ENCODE results near the gene CACNA1C.

Gene CACNA1C

GRCh38 chr12:2234091-2234490, 181.3 kb downstream of the CACNA1C start:
- no peaks in the 10 kb centered on the region for H3K9me3 ChIP-seq (replicated peaks; ENCODE audit: low read length)
- H3K9ac ChIP-seq (ENCODE audit: low read depth, low read length), result no peak overlapping the region
- H3K27me3 ChIP-seq (ENCODE audit: control insufficient read depth, insufficient read depth, low read length), result peaks cover 20% of the 10 kb centered on the region
- H3K4me3 ChIP-seq (ENCODE audit: low read length), result no peak overlapping the region
- no peak overlapping the region for H3K4me2 ChIP-seq (ENCODE audit: low read length)
- H3K4me1 ChIP-seq (ENCODE audit: control insufficient read depth, insufficient read depth, low read length), result peaks cover 10% of the 10 kb centered on the region
- H3K36me3 ChIP-seq (ENCODE audit: insufficient read depth, low read length), result no peaks in the 10 kb centered on the region

DNA sequence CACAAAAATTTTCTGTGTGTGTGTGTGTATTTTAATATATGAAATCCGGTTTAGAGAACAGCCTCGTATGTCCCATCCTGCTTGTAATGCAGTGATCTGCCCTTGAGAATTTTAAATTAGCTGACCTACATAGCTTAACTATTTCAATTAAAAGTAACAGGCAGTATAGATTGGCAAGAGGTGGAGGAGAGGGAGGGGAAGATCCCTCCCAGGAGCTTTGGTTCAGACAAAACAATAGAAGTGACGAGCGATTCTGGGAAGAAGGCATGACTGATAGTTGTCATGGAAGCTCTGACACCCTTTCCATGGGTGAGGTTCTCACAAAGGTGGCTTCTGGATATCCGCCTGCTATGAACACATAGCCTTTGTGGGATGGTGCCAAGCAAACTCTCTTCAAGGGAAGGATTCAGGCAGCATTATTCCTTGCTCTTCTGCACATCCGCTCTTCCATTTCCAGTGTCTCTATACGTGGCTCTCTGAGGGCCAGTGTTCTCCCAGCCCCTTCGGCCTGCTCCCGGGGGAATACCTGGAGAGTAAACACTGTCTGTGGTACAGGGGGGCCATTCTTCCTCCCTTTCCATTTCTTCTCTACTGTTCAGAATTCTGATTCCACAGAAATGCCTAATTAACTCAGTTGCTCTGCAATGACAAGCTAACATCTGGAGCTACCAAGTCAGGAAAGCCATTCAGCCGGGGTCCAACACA, 182.0 kb downstream of the CACNA1C start:
- Histone ChIP-seq H3K9ac (ENCODE audit: low read depth, low read length) (no peak overlapping the region), H3K4me3 (ENCODE audit: low read length) (no peak overlapping the region), H3K4me1 (ENCODE audit: control insufficient read depth, insufficient read depth, low read length) (peaks cover 17% of the 10 kb centered on the region), H3K36me3 (ENCODE audit: insufficient read depth, low read length) (no peaks in the 10 kb centered on the region), H3K9me3 (replicated peaks; ENCODE audit: low read length) (no peaks in the 10 kb centered on the region), H3K4me2 (ENCODE audit: low read length) (no peak overlapping the region), H3K27me3 (ENCODE audit: control insufficient read depth, insufficient read depth, low read length) (peaks cover 27% of the 10 kb centered on the region)

- Histone ChIP-seq H3K36me3 (ENCODE audit: insufficient read depth, low read length) (no peaks in the 10 kb centered on the region), H3K4me3 (ENCODE audit: low read length) (no peak overlapping the region), H3K4me1 (ENCODE audit: control insufficient read depth, insufficient read depth, low read length) (peaks cover 13% of the 10 kb centered on the region), H3K4me2 (ENCODE audit: low read length) (no peak overlapping the region), H3K9me3 (replicated peaks; ENCODE audit: low read length) (no peaks in the 10 kb centered on the region), H3K9ac (ENCODE audit: low read depth, low read length) (no peak overlapping the region), H3K27me3 (ENCODE audit: control insufficient read depth, insufficient read depth, low read length) (peaks cover 31% of the 10 kb centered on the region)
Measured at GRCh38 chr12:2236506-2237294, 183.9 kb downstream of the CACNA1C start.

GRCh38 chr12:2238111-2238510, 185.3 kb downstream of the CACNA1C start:
- H3K4me3 ChIP-seq (ENCODE audit: low read length), result no peak overlapping the region
- no peaks in the 10 kb centered on the region for H3K9me3 ChIP-seq (replicated peaks; ENCODE audit: low read length)
- H3K9ac ChIP-seq (ENCODE audit: low read depth, low read length), result no peak overlapping the region
- peaks cover 12% of the 10 kb centered on the region for H3K4me1 ChIP-seq (ENCODE audit: control insufficient read depth, insufficient read depth, low read length)
- peaks cover 31% of the 10 kb centered on the region for H3K27me3 ChIP-seq (ENCODE audit: control insufficient read depth, insufficient read depth, low read length)
- no peaks in the 10 kb centered on the region for H3K36me3 ChIP-seq (ENCODE audit: insufficient read depth, low read length)
- no peak overlapping the region for H3K4me2 ChIP-seq (ENCODE audit: low read length)

DNA sequence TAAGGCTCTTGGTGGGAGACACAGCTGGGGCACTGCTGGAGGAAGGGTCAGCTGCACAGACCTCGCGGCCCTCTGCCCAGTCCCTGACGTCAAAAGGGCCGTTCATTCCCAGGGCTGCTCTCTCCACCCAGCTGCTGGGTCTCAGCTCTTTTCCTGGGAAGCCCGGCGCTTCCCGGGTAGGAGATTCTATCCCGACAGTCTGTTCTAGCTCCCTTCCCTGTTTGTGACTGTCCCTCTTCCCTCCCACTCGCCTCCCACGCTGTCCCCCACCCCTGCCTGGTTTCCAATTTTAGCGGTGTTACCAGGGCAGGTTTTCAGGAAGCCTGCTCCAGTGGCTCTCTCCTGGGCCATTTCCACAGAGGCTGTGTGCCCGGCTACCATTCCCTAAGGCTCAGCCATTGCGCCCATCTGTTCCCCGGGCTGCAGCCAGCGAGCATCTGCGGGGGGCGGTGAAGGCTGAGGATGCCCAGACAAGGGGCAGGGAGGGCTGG, 186.6 kb downstream of the CACNA1C start:
- no peak overlapping the region for H3K9ac ChIP-seq (ENCODE audit: low read depth, low read length)
- peaks cover 31% of the 10 kb centered on the region for H3K27me3 ChIP-seq (ENCODE audit: control insufficient read depth, insufficient read depth, low read length)
- H3K4me3 ChIP-seq (ENCODE audit: low read length), result no peak overlapping the region

DNA sequence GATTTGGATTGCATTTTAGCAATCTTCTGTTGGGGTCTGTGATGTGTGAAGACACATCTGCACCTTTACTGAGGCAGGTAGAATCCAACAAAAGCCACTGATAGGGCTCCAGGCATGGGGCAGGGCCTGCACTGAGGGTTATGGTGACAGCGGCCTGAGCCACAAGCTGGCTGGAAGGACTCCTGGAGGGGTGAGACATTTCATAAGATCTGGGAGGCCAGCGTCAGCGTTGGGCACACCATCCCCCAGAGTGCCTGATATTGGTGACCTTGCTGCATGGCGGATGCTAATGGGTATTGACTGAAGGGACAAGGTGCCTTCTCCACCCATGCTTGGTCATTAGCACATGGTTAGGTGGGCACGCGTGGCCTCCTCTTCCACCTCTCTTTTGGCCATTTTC, 187.6 kb downstream of the CACNA1C start:
- H3K4me2 ChIP-seq (ENCODE audit: low read length), result no peak overlapping the region
- H3K36me3 ChIP-seq (ENCODE audit: insufficient read depth, low read length), result no peaks in the 10 kb centered on the region
- H3K9ac ChIP-seq (ENCODE audit: low read depth, low read length), result no peak overlapping the region
- no peaks in the 10 kb centered on the region for H3K9me3 ChIP-seq (replicated peaks; ENCODE audit: low read length)
- H3K27me3 ChIP-seq (ENCODE audit: control insufficient read depth, insufficient read depth, low read length), result peaks cover 31% of the 10 kb centered on the region
- peaks cover 24% of the 10 kb centered on the region for H3K4me1 ChIP-seq (ENCODE audit: control insufficient read depth, insufficient read depth, low read length)
- no peak overlapping the region for H3K4me3 ChIP-seq (ENCODE audit: low read length)

More for the DNA sequence above, 186.6 kb downstream of the CACNA1C start:
- H3K4me2 ChIP-seq (ENCODE audit: low read length), result no peak overlapping the region
- no peaks in the 10 kb centered on the region for H3K9me3 ChIP-seq (replicated peaks; ENCODE audit: low read length)
- H3K4me1 ChIP-seq (ENCODE audit: control insufficient read depth, insufficient read depth, low read length), result peaks cover 19% of the 10 kb centered on the region
- H3K36me3 ChIP-seq (ENCODE audit: insufficient read depth, low read length), result no peaks in the 10 kb centered on the region

DNA sequence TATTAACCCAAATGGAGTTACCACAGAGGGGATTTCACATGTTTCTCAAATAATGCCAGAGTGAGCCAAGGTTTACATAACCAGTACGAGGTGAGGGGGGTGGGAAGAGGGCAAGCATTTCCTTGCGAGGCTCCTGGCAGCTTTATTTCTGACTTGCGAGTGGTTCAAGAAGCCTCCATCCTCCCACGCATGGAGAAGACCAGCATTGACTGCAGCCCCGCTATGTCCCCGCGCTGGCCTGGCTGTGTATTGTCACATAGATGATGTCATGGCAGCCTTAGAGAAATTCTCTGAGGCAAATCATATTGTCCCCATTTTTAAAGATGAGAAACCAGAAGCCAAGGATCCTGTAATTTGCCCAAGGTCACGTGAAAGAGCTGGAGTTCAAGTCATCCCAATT, 188.2 kb downstream of the CACNA1C start:
- no peaks in the 10 kb centered on the region for H3K36me3 ChIP-seq (ENCODE audit: insufficient read depth, low read length)
- H3K9ac ChIP-seq (ENCODE audit: low read depth, low read length), result no peak overlapping the region
- peaks cover 24% of the 10 kb centered on the region for H3K4me1 ChIP-seq (ENCODE audit: control insufficient read depth, insufficient read depth, low read length)
- H3K9me3 ChIP-seq (replicated peaks; ENCODE audit: low read length), result no peaks in the 10 kb centered on the region
- H3K4me3 ChIP-seq (ENCODE audit: low read length), result no peak overlapping the region
- H3K27me3 ChIP-seq (ENCODE audit: control insufficient read depth, insufficient read depth, low read length), result peaks cover 30% of the 10 kb centered on the region
- H3K4me2 ChIP-seq (ENCODE audit: low read length), result no peak overlapping the region

GRCh38 chr12:2242216-2242615, 189.4 kb downstream of the CACNA1C start:
- Histone ChIP-seq H3K4me3 (ENCODE audit: low read length) (no peak overlapping the region), H3K4me2 (ENCODE audit: low read length) (no peak overlapping the region), H3K9me3 (replicated peaks; ENCODE audit: low read length) (no peaks in the 10 kb centered on the region), H3K4me1 (ENCODE audit: control insufficient read depth, insufficient read depth, low read length) (peaks cover 24% of the 10 kb centered on the region), H3K27me3 (ENCODE audit: control insufficient read depth, insufficient read depth, low read length) (peaks cover 23% of the 10 kb centered on the region), H3K36me3 (ENCODE audit: insufficient read depth, low read length) (no peaks in the 10 kb centered on the region), H3K9ac (ENCODE audit: low read depth, low read length) (no peak overlapping the region)

- Histone ChIP-seq H3K4me3 (ENCODE audit: low read length) (no peak overlapping the region), H3K9ac (ENCODE audit: low read depth, low read length) (no peak overlapping the region), H3K4me1 (ENCODE audit: control insufficient read depth, insufficient read depth, low read length) (peaks cover 24% of the 10 kb centered on the region), H3K36me3 (ENCODE audit: insufficient read depth, low read length) (no peaks in the 10 kb centered on the region), H3K4me2 (ENCODE audit: low read length) (no peak overlapping the region), H3K9me3 (replicated peaks; ENCODE audit: low read length) (no peaks in the 10 kb centered on the region), H3K27me3 (ENCODE audit: control insufficient read depth, insufficient read depth, low read length) (peaks cover 27% of the 10 kb centered on the region)
Measured at GRCh38 chr12:2242816-2243215, 190.0 kb downstream of the CACNA1C start.

- Histone ChIP-seq H3K4me1 (ENCODE audit: control insufficient read depth, insufficient read depth, low read length) (peaks cover 24% of the 10 kb centered on the region), H3K9me3 (replicated peaks; ENCODE audit: low read length) (no peaks in the 10 kb centered on the region), H3K27me3 (ENCODE audit: control insufficient read depth, insufficient read depth, low read length) (peaks cover 26% of the 10 kb centered on the region), H3K4me2 (ENCODE audit: low read length) (no peak overlapping the region), H3K9ac (ENCODE audit: low read depth, low read length) (no peak overlapping the region), H3K36me3 (ENCODE audit: insufficient read depth, low read length) (no peaks in the 10 kb centered on the region), H3K4me3 (ENCODE audit: low read length) (no peak overlapping the region)
Measured at GRCh38 chr12:2243275-2243674, 190.5 kb downstream of the CACNA1C start.

- Histone ChIP-seq H3K9ac (ENCODE audit: low read depth, low read length) (no peak overlapping the region), H3K36me3 (ENCODE audit: insufficient read depth, low read length) (no peaks in the 10 kb centered on the region), H3K4me2 (ENCODE audit: low read length) (peak overlapping the region; percentile 23), H3K9me3 (replicated peaks; ENCODE audit: low read length) (no peaks in the 10 kb centered on the region), H3K4me3 (ENCODE audit: low read length) (no peak overlapping the region), H3K4me1 (ENCODE audit: control insufficient read depth, insufficient read depth, low read length) (peaks cover 22% of the 10 kb centered on the region), H3K27me3 (ENCODE audit: control insufficient read depth, insufficient read depth, low read length) (peaks cover 17% of the 10 kb centered on the region)
Measured at GRCh38 chr12:2244013-2244861, 191.4 kb downstream of the CACNA1C start.

Data from skeletal muscle satellite cell (primary cell).